Measurements from ENCODE around the gene TWIST1. TPM values are rescaled to one million over a fixed set of nuclear protein-coding genes. Genes with fewer than 3 reads are reported as not detected.

TWIST1 gene
- polyA plus RNA-seq, 1 experiment: 28.2 TPM

GRCh38 chr7:19113855-19114550 lies 3.4 kb downstream of the TWIST1 start:
- no peak for DNase-seq (ENCODE audit: low read depth)
- H3K36me3 ChIP-seq (ENCODE audit: control insufficient read depth, insufficient read depth, low read length): no peaks in the 10 kb centered on the region; the same call in 1 of the 2 replicates
- POLR2A ChIA-PET: interaction anchor here (0.6 to 1.0 kb wide), 3 partner anchors 18 to 503 kb away, joined by 3 read pairs; no protein-coding TSS in a partner anchor
- no peaks in the 10 kb centered on the region for H3K27me3 ChIP-seq (ENCODE audit: control insufficient read depth, insufficient read depth, low read length)
- peak overlapping the region; percentile 87 for H3K4me3 ChIP-seq (ENCODE audit: low read depth, low read length)
- CTCF ChIA-PET: interaction anchor here (0.6 to 2.3 kb wide), 3 partner anchors 8 to 761 kb away, joined by 3 to 10 read pairs (median 5); no protein-coding TSS in a partner anchor
- TF ChIP-seq CTCF (IDR thresholded peaks at IDR 0.05; ENCODE audit: insufficient read depth, low read depth, low read length): no peak

- POLR2A ChIA-PET: interaction anchor here (0.7 to 1.0 kb wide), 2 partner anchors 11 to 17 kb away, joined by 3 read pairs; no protein-coding TSS in a partner anchor
- no peak for TF ChIP-seq CTCF (IDR thresholded peaks at IDR 0.05; ENCODE audit: insufficient read depth, low read depth, low read length)
- CTCF ChIA-PET: interaction anchor here (0.6 to 1.7 kb wide), 3 partner anchors 10 to 488 kb away, joined by 3 to 5 read pairs (median 4); no protein-coding TSS in a partner anchor
- Histone ChIP-seq H3K4me3 (ENCODE audit: low read depth, low read length) (peak overlapping the region; percentile 87), H3K27me3 (ENCODE audit: control insufficient read depth, insufficient read depth, low read length) (no peaks in the 10 kb centered on the region), H3K36me3 (ENCODE audit: control insufficient read depth, insufficient read depth, low read length) (no peaks in the 10 kb centered on the region; the same call in 1 of the 2 replicates)
- no peak for DNase-seq (ENCODE audit: low read depth)
Measured at GRCh38 chr7:19113002-19113350, 4.5 kb downstream of the TWIST1 start.

- ChIA-PET POLR2A (interaction anchor here (0.7 to 1.0 kb wide), 2 partner anchors 10 to 17 kb away, joined by 3 read pairs; no protein-coding TSS in a partner anchor), CTCF (interaction anchor here (0.6 to 1.7 kb wide), 4 partner anchors 10 to 488 kb away, joined by 3 to 5 read pairs (median 4); no protein-coding TSS in a partner anchor)
- no peak for TF ChIP-seq CTCF (IDR thresholded peaks at IDR 0.05; ENCODE audit: insufficient read depth, low read depth, low read length)
- no peak for DNase-seq (ENCODE audit: low read depth)
- peak overlapping the region; percentile 87 for H3K4me3 ChIP-seq (ENCODE audit: low read depth, low read length)
- no peaks in the 10 kb centered on the region for H3K27me3 ChIP-seq (ENCODE audit: control insufficient read depth, insufficient read depth, low read length)
- H3K36me3 ChIP-seq (ENCODE audit: control insufficient read depth, insufficient read depth, low read length): no peaks in the 10 kb centered on the region; the same call in 1 of the 2 replicates
Measured at GRCh38 chr7:19112274-19113001, 5.0 kb downstream of the TWIST1 start.

GRCh38 chr7:19111474-19112273 lies 5.8 kb downstream of the TWIST1 start:
- Histone ChIP-seq H3K27me3 (ENCODE audit: control insufficient read depth, insufficient read depth, low read length) (no peaks in the 10 kb centered on the region), H3K4me3 (ENCODE audit: low read depth, low read length) (peak overlapping the region; percentile 87), H3K36me3 (ENCODE audit: control insufficient read depth, insufficient read depth, low read length) (no peaks in the 10 kb centered on the region; the same call in 1 of the 2 replicates)
- TF ChIP-seq CTCF (IDR thresholded peaks at IDR 0.05; ENCODE audit: insufficient read depth, low read depth, low read length): no peak
- POLR2A ChIA-PET: interaction anchor here (0.6 kb wide), 1 partner anchor 12 kb away, joined by 4 read pairs; no protein-coding TSS in a partner anchor
- no peak for DNase-seq (ENCODE audit: low read depth)
- CTCF ChIA-PET: interaction anchor here (0.6 kb wide), 2 partner anchors 11 to 221 kb away, joined by 3 read pairs; no protein-coding TSS in a partner anchor
